OCI-LY1 (cell line): Measurements from ENCODE around the gene PFN4.

Experiments
- H2AFZ ChIP-seq: fragments of 200-600 bp; sonication (generic), shearing (Covaris generic); 2 replicates; pipeline ENCODE4 v1.6.0; 2014; ENCODE audit warnings: antibody characterized with exemption, mild to moderate bottlenecking, low read length
- H3F3A ChIP-seq: fragments of 200-600 bp; sonication (generic), shearing (Covaris generic); 2 replicates; pipeline ENCODE4 v1.6.0; 2014; ENCODE audit warnings: mild to moderate bottlenecking, antibody characterized with exemption, low read length, moderate library complexity; ENCODE audit not compliant: insufficient read depth
- H3K27ac ChIP-seq: fragments of 200-600 bp; sonication (generic); 2 replicates; pipeline ENCODE4 v1.5.1; 2014; ENCODE audit warnings: low read length, mixed run types, mild to moderate bottlenecking, low read depth; ENCODE audit not compliant: poor library complexity, severe bottlenecking
- H3K27me3 ChIP-seq: fragments of 200-600 bp; sonication (generic); 2 replicates; pipeline ENCODE4 v1.6.0; 2014; ENCODE audit warnings: antibody characterized with exemption, mild to moderate bottlenecking, low read length, moderate library complexity; ENCODE audit not compliant: insufficient read depth
- H3K36me3 ChIP-seq: fragments of 200-600 bp; sonication (generic); 2 replicates; pipeline ENCODE4 v1.6.1; 2014; ENCODE audit warnings: mild to moderate bottlenecking, antibody characterized with exemption, low read length, moderate library complexity, mixed read lengths; ENCODE audit not compliant: insufficient read depth
- H3K4me1 ChIP-seq: fragments of 200-600 bp; sonication (generic); 2 replicates; pipeline ENCODE4 v1.5.1; 2014; ENCODE audit warnings: mild to moderate bottlenecking, low read length, moderate library complexity; ENCODE audit not compliant: insufficient read depth, severe bottlenecking
- H3K4me2 ChIP-seq: fragments of 200-600 bp; sonication (generic), shearing (Covaris generic); 2 replicates; pipeline ENCODE4 v1.6.1; 2014; ENCODE audit warnings: low read length
- H3K4me3 ChIP-seq: fragments of 200-600 bp; sonication (generic); 2 replicates; pipeline ENCODE4 v1.5.1; 2014; ENCODE audit warnings: low read length, low read depth, mild to moderate bottlenecking, mixed read lengths; ENCODE audit not compliant: poor library complexity, severe bottlenecking
- H3K79me2 ChIP-seq: fragments of 200-600 bp; shearing (Covaris generic); 2 replicates; pipeline ENCODE4 v1.6.1; 2016; ENCODE audit warnings: mixed run types, low read length, mixed read lengths; ENCODE audit not compliant: insufficient read depth
- H3K9ac ChIP-seq: fragments of 200-600 bp; sonication (generic), shearing (Covaris generic); 2 replicates; pipeline ENCODE4 v1.6.1; 2014; ENCODE audit warnings: mild to moderate bottlenecking, low read length, mixed read lengths
- H3K9me2 ChIP-seq: fragments of 200-600 bp; sonication (generic), shearing (Covaris generic); 2 replicates; pipeline ENCODE4 v1.6.1; 2014; ENCODE audit warnings: low read depth, mild to moderate bottlenecking, low read length, mixed read lengths
- H3K9me3 ChIP-seq: fragments of 200-600 bp; shearing (Covaris generic); 2 replicates; pipeline ENCODE4 v1.6.1; 2014; ENCODE audit warnings: low read length, mixed read lengths
- H4K20me1 ChIP-seq: fragments of 200-600 bp; sonication (generic), shearing (Covaris generic); 2 replicates; pipeline ENCODE4 v1.6.0; 2016; ENCODE audit warnings: mild to moderate bottlenecking, low read length; ENCODE audit not compliant: insufficient read depth
- CTCF ChIP-seq: fragments of 200-600 bp; sonication (generic), shearing (Covaris generic); IDR thresholded peaks from 2 replicates; pipeline ENCODE4 v1.5.1; 2017; ENCODE audit warnings: mild to moderate bottlenecking, antibody characterized with exemption, low read length, moderate library complexity, mixed read lengths
- EZH2 ChIP-seq: fragments of 200-600 bp; sonication (generic), shearing (Covaris generic); IDR thresholded peaks from 2 replicates; pipeline ENCODE4 v1.8.0; 2017; ENCODE audit warnings: borderline replicate concordance, mixed run types, mild to moderate bottlenecking, antibody characterized with exemption, low read length, moderate library complexity, mixed read lengths

The PFN4 gene

GRCh38 chr2:24122366-24123194, 554 bp downstream of the PFN4 start:
- Histone ChIP-seq H3F3A (0 out of 2 replicates have a peak, but pooled peaks cover 5% of the 10 kb centered on the region), H3K4me3 (peak overlapping the region; percentile 77), H3K4me2 (peak overlapping the region; percentile 97), H3K4me1 (peaks cover 22% of the 10 kb centered on the region), H3K9ac (peak overlapping the region; percentile 90), H3K79me2 (peaks cover 7% of the 10 kb centered on the region; the same call in 1 of the 2 replicates), H2AFZ (no peak overlapping the region), H3K27me3 (no peaks in the 10 kb centered on the region), H3K36me3 (no peaks in the 10 kb centered on the region), H4K20me1 (no peaks in the 10 kb centered on the region), H3K9me3 (no peaks in the 10 kb centered on the region), H3K27ac (peak overlapping the region; percentile 18), H3K9me2 (no peaks in the 10 kb centered on the region)
- no peak for TF ChIP-seq EZH2
- TF ChIP-seq CTCF: no peak

GRCh38 chr2:24121469-24121868, 1.7 kb downstream of the PFN4 start:
- H3K9me2 ChIP-seq: no peaks in the 10 kb centered on the region
- H2AFZ ChIP-seq: no peak overlapping the region
- TF ChIP-seq CTCF (no peak), EZH2 (no peak)
- H3K9me3 ChIP-seq: no peaks in the 10 kb centered on the region
- no peaks in the 10 kb centered on the region for H3K36me3 ChIP-seq
- H3K4me2 ChIP-seq: no peak overlapping the region
- H3K79me2 ChIP-seq: peaks cover 7% of the 10 kb centered on the region; the same call in 1 of the 2 replicates
- no peaks in the 10 kb centered on the region for H3K27me3 ChIP-seq
- peaks cover 22% of the 10 kb centered on the region for H3K4me1 ChIP-seq
- no peaks in the 10 kb centered on the region for H4K20me1 ChIP-seq
- 0 out of 2 replicates have a peak, but pooled peaks cover 5% of the 10 kb centered on the region for H3F3A ChIP-seq
- no peak overlapping the region for H3K9ac ChIP-seq
- H3K27ac ChIP-seq: no peak overlapping the region
- H3K4me3 ChIP-seq: no peak overlapping the region

- no peak overlapping the region for H2AFZ ChIP-seq
- peaks cover 22% of the 10 kb centered on the region for H3K4me1 ChIP-seq
- no peaks in the 10 kb centered on the region for H3K9me2 ChIP-seq
- H3K4me3 ChIP-seq: no peak overlapping the region
- no peaks in the 10 kb centered on the region for H3K36me3 ChIP-seq
- no peak for TF ChIP-seq EZH2
- no peak for TF ChIP-seq CTCF
- H3K9ac ChIP-seq: no peak overlapping the region
- no peaks in the 10 kb centered on the region for H3K27me3 ChIP-seq
- H3K4me2 ChIP-seq: no peak overlapping the region
- no peak overlapping the region for H3K27ac ChIP-seq
- 0 out of 2 replicates have a peak, but pooled peaks cover 5% of the 10 kb centered on the region for H3F3A ChIP-seq
- no peaks in the 10 kb centered on the region for H4K20me1 ChIP-seq
- peaks cover 7% of the 10 kb centered on the region; the same call in 1 of the 2 replicates for H3K79me2 ChIP-seq
- H3K9me3 ChIP-seq: no peaks in the 10 kb centered on the region
Measured at GRCh38 chr2:24121066-24121465, 2.1 kb downstream of the PFN4 start.
